Neural progenitor cell (in vitro differentiated cells): ENCODE measurements around the gene SNURF. TPM values are rescaled to one million over a fixed set of nuclear protein-coding genes. Genes with fewer than 3 reads are reported as not detected.
A peak's percentile ranks its signal among the peaks of the same experiment; 100 is the strongest.

Experiments
- DNase-seq: peaks from one replicate; pipeline ENCODE4 v3.0.0-alpha.2; 2016; ENCODE audit warnings: low spot score
- H2AFZ ChIP-seq: fragments of 200-600 bp; sonication (generic); replicated peaks from 2 replicates; pipeline ENCODE4 v1.6.1; 2016; ENCODE audit warnings: antibody characterized with exemption
- H3F3A ChIP-seq: fragments of 200-600 bp; sonication (generic); 2 replicates; pipeline ENCODE4 v1.6.1; 2016; ENCODE audit warnings: antibody characterized with exemption, low read depth
- H3K27ac ChIP-seq: fragments of 200-600 bp; sonication (generic); 2 replicates; pipeline ENCODE4 v1.5.1; 2016; ENCODE audit warnings: mild to moderate bottlenecking
- H3K27me3 ChIP-seq: fragments of 200-600 bp; sonication (generic); 2 replicates; pipeline ENCODE4 v1.6.1; 2016; ENCODE audit warnings: mild to moderate bottlenecking, moderate library complexity
- H3K36me3 ChIP-seq: fragments of 200-600 bp; sonication (generic); 2 replicates; pipeline ENCODE4 v1.5.1; 2016
- H3K4me1 ChIP-seq: fragments of 200-600 bp; sonication (generic); 2 replicates; pipeline ENCODE4 v1.6.1; 2016; ENCODE audit warnings: mixed run types
- H3K4me2 ChIP-seq: fragments of 200-600 bp; sonication (generic); 2 replicates; pipeline ENCODE4 v1.6.1; 2016
- H3K4me3 ChIP-seq: fragments of 200-600 bp; sonication (generic); 2 replicates; pipeline ENCODE4 v1.5.1; 2016
- H3K79me2 ChIP-seq: fragments of 200-600 bp; sonication (generic); 2 replicates; pipeline ENCODE4 v1.6.1; 2016; ENCODE audit warnings: low read depth
- H3K9ac ChIP-seq: fragments of 200-600 bp; sonication (generic); 2 replicates; pipeline ENCODE4 v1.6.1; 2016
- H3K9me3 ChIP-seq: fragments of 200-600 bp; sonication (generic); 2 replicates; pipeline ENCODE4 v1.5.1; 2016; ENCODE audit warnings: low read depth
- H4K20me1 ChIP-seq: fragments of 200-600 bp; sonication (generic); 2 replicates; pipeline ENCODE4 v1.6.1; 2016; ENCODE audit warnings: low read depth
- H3K27ac Mint-ChIP-seq: 3 replicates; pipeline ENCODE4 v1.8.0; 2021; ENCODE audit warnings: mixed read lengths
- H3K27me3 Mint-ChIP-seq: 2 replicates; pipeline ENCODE4 v1.8.0; 2022; ENCODE audit warnings: low read depth, mild to moderate bottlenecking, inconsistent platforms, moderate library complexity, mixed read lengths; ENCODE audit not compliant: insufficient read depth
- H3K36me3 Mint-ChIP-seq: 3 replicates; pipeline ENCODE4 v1.8.0; 2021; ENCODE audit warnings: mixed read lengths
- H3K4me1 Mint-ChIP-seq: 3 replicates; pipeline ENCODE4 v1.8.0; 2021; ENCODE audit warnings: mixed read lengths
- H3K4me3 Mint-ChIP-seq: 3 replicates; pipeline ENCODE4 v1.8.0; 2021; ENCODE audit warnings: mild to moderate bottlenecking, moderate library complexity, mixed read lengths
- H3K9me3 Mint-ChIP-seq: 3 replicates; pipeline ENCODE4 v1.8.0; 2020; ENCODE audit warnings: mixed read lengths
- EZH2 ChIP-seq: fragments of 200-600 bp; sonication (generic); IDR thresholded peaks from 2 replicates; pipeline ENCODE4 v1.6.1; 2017; ENCODE audit warnings: antibody characterized with exemption, mild to moderate bottlenecking, moderate library complexity
- EZH2phosphoT487 ChIP-seq: fragments of 200-600 bp; sonication (generic); IDR thresholded peaks from 2 replicates; pipeline ENCODE4 v1.6.1; 2017; ENCODE audit warnings: antibody characterized with exemption
- total RNA-seq: library from RNA; depleted of rRNA; stranded (reverse); fragments of >200 nt; gene quantifications from 2 replicates; pipeline ENCODE4 v1.2.3, GENCODE V29; 2015; ENCODE audit warnings: low replicate concordance
- TF ChIP-seq, protein P1 (sequence below): fragments of 200-600 bp; sonication (generic); IDR thresholded peaks from 2 replicates; pipeline ENCODE4 v1.5.1; 2017; ENCODE audit warnings: antibody characterized with exemption, mild to moderate bottlenecking

SNURF gene
- total RNA-seq, 1 donor from 2014 or later: 40.1 TPM

- H3K79me2 ChIP-seq: peaks cover 87% of the 10 kb centered on the region
- no peak for TF ChIP-seq EZH2
- TF ChIP-seq EZH2phosphoT487: no peak
- TF ChIP-seq, protein P1, sequence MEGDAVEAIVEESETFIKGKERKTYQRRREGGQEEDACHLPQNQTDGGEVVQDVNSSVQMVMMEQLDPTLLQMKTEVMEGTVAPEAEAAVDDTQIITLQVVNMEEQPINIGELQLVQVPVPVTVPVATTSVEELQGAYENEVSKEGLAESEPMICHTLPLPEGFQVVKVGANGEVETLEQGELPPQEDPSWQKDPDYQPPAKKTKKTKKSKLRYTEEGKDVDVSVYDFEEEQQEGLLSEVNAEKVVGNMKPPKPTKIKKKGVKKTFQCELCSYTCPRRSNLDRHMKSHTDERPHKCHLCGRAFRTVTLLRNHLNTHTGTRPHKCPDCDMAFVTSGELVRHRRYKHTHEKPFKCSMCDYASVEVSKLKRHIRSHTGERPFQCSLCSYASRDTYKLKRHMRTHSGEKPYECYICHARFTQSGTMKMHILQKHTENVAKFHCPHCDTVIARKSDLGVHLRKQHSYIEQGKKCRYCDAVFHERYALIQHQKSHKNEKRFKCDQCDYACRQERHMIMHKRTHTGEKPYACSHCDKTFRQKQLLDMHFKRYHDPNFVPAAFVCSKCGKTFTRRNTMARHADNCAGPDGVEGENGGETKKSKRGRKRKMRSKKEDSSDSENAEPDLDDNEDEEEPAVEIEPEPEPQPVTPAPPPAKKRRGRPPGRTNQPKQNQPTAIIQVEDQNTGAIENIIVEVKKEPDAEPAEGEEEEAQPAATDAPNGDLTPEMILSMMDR: no peak
- H3K27me3 ChIP-seq: no peaks in the 10 kb centered on the region
- Mint-ChIP-seq H3K9me3 (peaks cover 34% of the 10 kb centered on the region), H3K27ac (peak overlapping the region; percentile 94), H3K4me1 (peaks cover 3% of the 10 kb centered on the region), H3K4me3 (peak overlapping the region; percentile 91), H3K36me3 (peaks cover 15% of the 10 kb centered on the region), H3K27me3 (peaks cover 7% of the 10 kb centered on the region)
- peak overlapping the region; percentile 82 for H3K4me2 ChIP-seq
- H3F3A ChIP-seq: peaks cover 42% of the 10 kb centered on the region
- H2AFZ ChIP-seq: no peak overlapping the region
- peak overlapping the region; percentile 91 for H3K27ac ChIP-seq
- no peaks in the 10 kb centered on the region for H3K9me3 ChIP-seq
- no peaks in the 10 kb centered on the region for H3K36me3 ChIP-seq
- peak; percentile 6 for DNase-seq
- H3K9ac ChIP-seq: peak overlapping the region; percentile 80
- H3K4me1 ChIP-seq: peaks cover 31% of the 10 kb centered on the region
- H3K4me3 ChIP-seq: peak overlapping the region; percentile 77
- peaks cover 18% of the 10 kb centered on the region for H4K20me1 ChIP-seq
Measured at GRCh38 chr15:24955531-24955921, 739 bp downstream of the SNURF start.

- H3K36me3 ChIP-seq: no peaks in the 10 kb centered on the region
- H3K27me3 ChIP-seq: no peaks in the 10 kb centered on the region
- peak overlapping the region; percentile 82 for H3K4me2 ChIP-seq
- Mint-ChIP-seq H3K36me3 (peaks cover 16% of the 10 kb centered on the region), H3K27me3 (peaks cover 7% of the 10 kb centered on the region), H3K4me3 (peak overlapping the region; percentile 91), H3K9me3 (peaks cover 38% of the 10 kb centered on the region), H3K4me1 (peaks cover under 1% of the 10 kb centered on the region), H3K27ac (peak overlapping the region; percentile 79)
- H3K9ac ChIP-seq: peak overlapping the region; percentile 80
- H3K9me3 ChIP-seq: no peaks in the 10 kb centered on the region
- peak overlapping the region; percentile 91 for H3K27ac ChIP-seq
- H4K20me1 ChIP-seq: peaks cover 26% of the 10 kb centered on the region
- DNase-seq: peak; percentile 89
- TF ChIP-seq EZH2phosphoT487 (no peak), EZH2 (no peak)
- TF ChIP-seq, protein P1: no peak
- peaks cover 95% of the 10 kb centered on the region for H3K79me2 ChIP-seq
- H3F3A ChIP-seq: peaks cover 34% of the 10 kb centered on the region
- H3K4me1 ChIP-seq: peaks cover 31% of the 10 kb centered on the region
- peak overlapping the region; percentile 77 for H3K4me3 ChIP-seq
- H2AFZ ChIP-seq: no peak overlapping the region
Measured at GRCh38 chr15:24956111-24956838, 1.5 kb downstream of the SNURF start.

GRCh38 chr15:24957691-24958090, 2.9 kb downstream of the SNURF start:
- Histone ChIP-seq H3K4me2 (peak overlapping the region; percentile 82), H3K36me3 (peaks cover 10% of the 10 kb centered on the region), H3F3A (peaks cover 24% of the 10 kb centered on the region), H2AFZ (no peak overlapping the region), H3K4me3 (peak overlapping the region; percentile 77), H3K9me3 (no peaks in the 10 kb centered on the region), H3K9ac (peak overlapping the region; percentile 46), H3K27me3 (no peaks in the 10 kb centered on the region), H3K27ac (peak overlapping the region; percentile 91), H3K79me2 (peaks cover 98% of the 10 kb centered on the region), H3K4me1 (peaks cover 17% of the 10 kb centered on the region), H4K20me1 (peaks cover 35% of the 10 kb centered on the region)
- Mint-ChIP-seq H3K9me3 (peaks cover 40% of the 10 kb centered on the region), H3K4me3 (peak overlapping the region; percentile 91), H3K27ac (no peak overlapping the region), H3K4me1 (no peaks in the 10 kb centered on the region), H3K36me3 (peaks cover 21% of the 10 kb centered on the region), H3K27me3 (peaks cover 7% of the 10 kb centered on the region)
- DNase-seq: peak; percentile 31
- TF ChIP-seq EZH2phosphoT487 (no peak), EZH2 (no peak)
- TF ChIP-seq, protein P1: no peak
